ENCODE data around the gene KMT5B.

DNA sequence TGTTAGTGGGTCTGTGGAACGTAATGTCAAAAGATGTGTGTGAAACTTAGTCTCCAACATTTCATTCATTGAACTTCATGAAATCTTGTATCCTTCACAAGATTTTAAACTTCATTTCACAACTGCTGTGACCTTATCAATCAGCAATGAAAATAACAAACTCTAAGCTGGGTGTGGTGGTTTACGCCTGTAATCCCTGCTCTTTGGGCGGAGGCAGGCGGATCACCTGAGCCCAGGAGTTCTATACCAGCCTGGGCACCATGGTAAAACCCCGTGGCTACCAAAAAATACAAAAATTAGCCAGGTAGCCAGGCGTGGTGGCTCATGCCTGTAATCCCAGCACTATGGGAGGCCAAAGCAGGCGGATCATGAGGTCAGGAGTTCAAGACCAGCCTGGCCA is 97.0 kb downstream of the KMT5B start:
- TF ChIP-seq, protein P1, sequence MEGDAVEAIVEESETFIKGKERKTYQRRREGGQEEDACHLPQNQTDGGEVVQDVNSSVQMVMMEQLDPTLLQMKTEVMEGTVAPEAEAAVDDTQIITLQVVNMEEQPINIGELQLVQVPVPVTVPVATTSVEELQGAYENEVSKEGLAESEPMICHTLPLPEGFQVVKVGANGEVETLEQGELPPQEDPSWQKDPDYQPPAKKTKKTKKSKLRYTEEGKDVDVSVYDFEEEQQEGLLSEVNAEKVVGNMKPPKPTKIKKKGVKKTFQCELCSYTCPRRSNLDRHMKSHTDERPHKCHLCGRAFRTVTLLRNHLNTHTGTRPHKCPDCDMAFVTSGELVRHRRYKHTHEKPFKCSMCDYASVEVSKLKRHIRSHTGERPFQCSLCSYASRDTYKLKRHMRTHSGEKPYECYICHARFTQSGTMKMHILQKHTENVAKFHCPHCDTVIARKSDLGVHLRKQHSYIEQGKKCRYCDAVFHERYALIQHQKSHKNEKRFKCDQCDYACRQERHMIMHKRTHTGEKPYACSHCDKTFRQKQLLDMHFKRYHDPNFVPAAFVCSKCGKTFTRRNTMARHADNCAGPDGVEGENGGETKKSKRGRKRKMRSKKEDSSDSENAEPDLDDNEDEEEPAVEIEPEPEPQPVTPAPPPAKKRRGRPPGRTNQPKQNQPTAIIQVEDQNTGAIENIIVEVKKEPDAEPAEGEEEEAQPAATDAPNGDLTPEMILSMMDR (IDR thresholded peaks at IDR 0.05; ENCODE audit: low read length), result no peak
- TF ChIP-seq EZH2phosphoT487 (IDR thresholded peaks at IDR 0.05; ENCODE audit: low read length), result no peak
- no peak for TF ChIP-seq EZH2 (optimal IDR thresholded peaks at IDR 0.05; ENCODE audit: low read depth, low read length)

All from MM.1S (cell line).